Stimulated activated CD8-positive, alpha-beta memory T cell treated with anti-CD3 and anti-CD28 coated beads, Interleukin-15, amount 100 ng/mL, for 24 hours (primary cell): ENCODE data around the gene ACP5.
"Not testable (repeated sequence)": the region's sequence is repeated elsewhere in the genome, so short reads cannot be mapped to it uniquely, and the experiment has no call there.

Source experiments
- DNase-seq: peaks from one replicate; pipeline ENCODE4 v3.0.0-alpha.2; 2020; ENCODE audit warnings: low read depth

ACP5 gene

GRCh38 chr19:11578258-11579142, 1.1 kb upstream of the ACP5 start:
- DNase-seq, result no peak

GRCh38 chr19:11576227-11576626, 1.2 kb downstream of the ACP5 start:
- no peak for DNase-seq

GRCh38 chr19:11574689-11575088, 2.8 kb downstream of the ACP5 start:
- DNase-seq, result no peak

- DNase-seq, result not testable (repeated sequence)
Observed at GRCh38 chr19:11573763-11574162, 3.7 kb downstream of the ACP5 start.

- DNase-seq, result not testable (repeated sequence)
Observed at GRCh38 chr19:11573354-11573753, 4.1 kb downstream of the ACP5 start.

GRCh38 chr19:11570039-11570462, 7.4 kb downstream of the ACP5 start:
- no peak for DNase-seq

- no peak for DNase-seq
Observed at GRCh38 chr19:11566164-11566563, 11.3 kb downstream of the ACP5 start.

GRCh38 chr19:11565649-11565980, 11.8 kb downstream of the ACP5 start:
- DNase-seq, result not testable (repeated sequence)

- DNase-seq, result not testable (repeated sequence)
Observed at GRCh38 chr19:11564082-11564807, 13.2 kb downstream of the ACP5 start.

GRCh38 chr19:11563532-11563931, 13.9 kb downstream of the ACP5 start:
- no peak for DNase-seq

GRCh38 chr19:11560404-11561051, 16.9 kb downstream of the ACP5 start:
- no peak for DNase-seq

- DNase-seq, result peak; percentile 92
Observed at GRCh38 chr19:11558881-11559828, 18.3 kb downstream of the ACP5 start, which contains the start of gene ELOF1. Gene ELOF1 (minus strand): TSS chr19:11559230. CDS start chr19:11554347, 4,883 bp downstream.

GRCh38 chr19:11556634-11557420, 20.6 kb downstream of the ACP5 start:
- no peak for DNase-seq

- DNase-seq, result no peak
Observed at GRCh38 chr19:11555246-11555645, 22.2 kb downstream of the ACP5 start.

- DNase-seq, result no peak
Observed at GRCh38 chr19:11554160-11554559, 23.3 kb downstream of the ACP5 start.

- DNase-seq, result no peak
Observed at GRCh38 chr19:11552666-11553372, 24.6 kb downstream of the ACP5 start.

- no peak for DNase-seq
Observed at GRCh38 chr19:11551603-11552235, 25.7 kb downstream of the ACP5 start.

GRCh38 chr19:11550265-11550664, 27.2 kb downstream of the ACP5 start:
- DNase-seq, result no peak

- DNase-seq, result no peak
Observed at GRCh38 chr19:11549386-11549953, 28.0 kb downstream of the ACP5 start.
